SU-DHL-6 (cell line): ENCODE results near the gene BBS1.
"Not testable (repeated sequence)": the region's sequence is repeated elsewhere in the genome, so short reads cannot be mapped to it uniquely, and the experiment has no call there.

ENCODE experiments used
- H2AFZ ChIP-seq: fragments of 200-600 bp; sonication (generic); 2 replicates; pipeline ENCODE4 v1.6.1; 2014; ENCODE audit warnings: low read depth, mild to moderate bottlenecking, moderate library complexity, mixed read lengths, antibody characterized with exemption, low read length; ENCODE audit not compliant: severe bottlenecking
- H3F3A ChIP-seq: fragments of 200-600 bp; shearing (Covaris generic); 2 replicates; pipeline ENCODE4 v1.6.0; 2016; ENCODE audit warnings: antibody characterized with exemption, mild to moderate bottlenecking; ENCODE audit not compliant: insufficient read depth
- H3K27ac ChIP-seq: fragments of 200-600 bp; sonication (generic); 2 replicates; pipeline ENCODE4 v1.5.1; 2016; ENCODE audit warnings: low read depth, mild to moderate bottlenecking, low read length, moderate library complexity, mixed read lengths
- H3K27me3 ChIP-seq: fragments of 200-600 bp; sonication (generic), shearing (Covaris generic); 2 replicates; pipeline ENCODE4 v1.6.0; 2014; ENCODE audit warnings: mild to moderate bottlenecking, low read length
- H3K36me3 ChIP-seq: fragments of 200-600 bp; sonication (generic); 2 replicates; pipeline ENCODE4 v1.6.1; 2014; ENCODE audit warnings: mild to moderate bottlenecking, low read length, mixed read lengths
- H3K4me2 ChIP-seq: fragments of 300-600, 200-600 bp; shearing (Covaris generic), sonication (generic); 2 replicates; pipeline ENCODE4 v1.6.0; 2014; ENCODE audit warnings: low read length, low read depth, mild to moderate bottlenecking; ENCODE audit not compliant: poor library complexity, severe bottlenecking
- H3K4me3 ChIP-seq: fragments of 200-600 bp; sonication (generic); 2 replicates; pipeline ENCODE4 v1.5.1; 2014; ENCODE audit warnings: antibody characterized with exemption, low read length, mild to moderate bottlenecking, mixed read lengths; ENCODE audit not compliant: insufficient read depth, poor library complexity, severe bottlenecking
- H3K79me2 ChIP-seq: fragments of 200-600 bp; sonication (generic); 2 replicates; pipeline ENCODE4 v1.6.1; 2014; ENCODE audit warnings: mild to moderate bottlenecking, low read length, moderate library complexity; ENCODE audit not compliant: insufficient read depth
- H3K9ac ChIP-seq: fragments of 200-600 bp; sonication (generic); 2 replicates; pipeline ENCODE4 v1.7.0; 2014; ENCODE audit warnings: mild to moderate bottlenecking, low read length
- H3K9me2 ChIP-seq: fragments of 200-600 bp; sonication (generic); replicated peaks from 2 replicates; pipeline ENCODE4 v1.6.1; 2014; ENCODE audit warnings: low read length; ENCODE audit not compliant: insufficient read depth
- H3K9me3 ChIP-seq: fragments of 200-600 bp; sonication (generic); 2 replicates; pipeline ENCODE4 v1.6.1; 2014; ENCODE audit warnings: low read length, mixed read lengths; ENCODE audit not compliant: insufficient read depth
- H4K20me1 ChIP-seq: fragments of 200-600 bp; sonication (generic); 2 replicates; pipeline ENCODE4 v1.6.1; 2014; ENCODE audit warnings: low read depth, mild to moderate bottlenecking, antibody characterized with exemption, low read length, moderate library complexity, mixed read lengths
- CTCF ChIP-seq: fragments of 200-600 bp; sonication (generic); IDR thresholded peaks from one replicate; pipeline ENCODE4 v1.5.1; 2017; ENCODE audit warnings: antibody characterized with exemption, mild to moderate bottlenecking, low read length, moderate library complexity; ENCODE audit not compliant: insufficient read depth, poor library complexity, severe bottlenecking
- EZH2phosphoT487 ChIP-seq: fragments of 200-600 bp; sonication (generic), shearing (Covaris generic); conservative IDR thresholded peaks from 2 replicates; pipeline ENCODE4 v1.6.1; 2018; ENCODE audit warnings: mild to moderate bottlenecking, antibody characterized with exemption, low read length, moderate library complexity, mixed read lengths

BBS1 gene

GRCh38 chr11:66581261-66581660 lies 70.8 kb downstream of the BBS1 start:
- Histone ChIP-seq H3F3A (no peaks in the 10 kb centered on the region), H3K9ac (no peak overlapping the region), H3K9me2 (no peaks in the 10 kb centered on the region), H4K20me1 (no peaks in the 10 kb centered on the region), H3K27me3 (no peaks in the 10 kb centered on the region), H3K9me3 (peaks cover 5% of the 10 kb centered on the region; the same call in 1 of the 2 replicates), H3K27ac (no peak overlapping the region), H3K36me3 (no peaks in the 10 kb centered on the region), H3K79me2 (no peaks in the 10 kb centered on the region), H3K4me2 (no peak overlapping the region), H2AFZ (no peak overlapping the region), H3K4me3 (no peak overlapping the region)
- TF ChIP-seq CTCF (no peak), EZH2phosphoT487 (no peak)

- H3K9ac ChIP-seq, H3K27ac ChIP-seq, H3F3A ChIP-seq, H2AFZ ChIP-seq, H3K36me3 ChIP-seq, H3K79me2 ChIP-seq, H4K20me1 ChIP-seq, H3K9me2 ChIP-seq, H3K9me3 ChIP-seq, H3K27me3 ChIP-seq, H3K4me3 ChIP-seq, H3K4me2 ChIP-seq: not testable (repeated sequence)
Measured at GRCh38 chr11:66582565-66583147, 72.2 kb downstream of the BBS1 start.
